Uterus (tissue), 2 donors: Measurements from ENCODE around the gene SMPDL3A.

Source experiments
- CTCF ChIP-seq, 4 experiments: fragments of 200-600 bp in 2 of 4; fragments of 450-650 bp in 2 of 4; sonication (generic) in 2 of 4; IDR thresholded peaks; one replicate each; pipeline ENCODE4 v1.5.1; 2016 to 2019; ENCODE audit warnings: antibody characterized with exemption in 4 of 4, mild to moderate bottlenecking in 2 of 4, moderate library complexity in 1 of 4
- POLR2A ChIP-seq, 2 donors: fragments of 450-650 bp; IDR thresholded peaks; one replicate each; pipeline ENCODE4 v1.6.1; 2016; ENCODE audit warnings: antibody characterized with exemption in 2 of 2, mild to moderate bottlenecking in 1 of 2, moderate library complexity in 1 of 2

- TF ChIP-seq CTCF (IDR thresholded peaks at IDR 0.05), result no peak
- no peak for TF ChIP-seq POLR2A (IDR thresholded peaks at IDR 0.05)
Measured at GRCh38 chr6:122806291-122806690, 17.2 kb downstream of the SMPDL3A start.
